Measurements from ENCODE around the gene PDE1A. TPM values are rescaled to one million over a fixed set of nuclear protein-coding genes. Genes with fewer than 3 reads are reported as not detected.

PDE1A gene
- total RNA-seq, 4 donors from 2014 or later: 13.1 to 83.1 (median 27.3) TPM

DNA sequence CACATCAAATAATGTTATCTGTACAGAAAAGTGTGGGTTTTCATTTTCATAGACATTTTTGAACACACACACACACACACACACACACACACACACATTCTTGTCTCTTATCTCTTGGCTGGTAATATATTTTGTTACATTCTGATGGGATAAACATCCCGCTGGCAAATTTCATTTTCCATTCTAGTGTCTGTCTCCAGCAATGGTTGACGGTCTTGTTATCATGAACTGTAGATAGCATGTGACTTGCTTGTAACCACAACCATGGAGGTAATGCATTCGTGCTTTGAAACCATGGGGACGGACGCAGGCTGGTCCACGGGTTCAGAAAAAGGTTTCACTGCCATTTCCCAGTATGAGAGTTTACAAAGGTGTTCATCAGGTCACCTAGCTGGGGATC, 284.8 kb downstream of the PDE1A start:
- TF ChIP-seq, protein P1, sequence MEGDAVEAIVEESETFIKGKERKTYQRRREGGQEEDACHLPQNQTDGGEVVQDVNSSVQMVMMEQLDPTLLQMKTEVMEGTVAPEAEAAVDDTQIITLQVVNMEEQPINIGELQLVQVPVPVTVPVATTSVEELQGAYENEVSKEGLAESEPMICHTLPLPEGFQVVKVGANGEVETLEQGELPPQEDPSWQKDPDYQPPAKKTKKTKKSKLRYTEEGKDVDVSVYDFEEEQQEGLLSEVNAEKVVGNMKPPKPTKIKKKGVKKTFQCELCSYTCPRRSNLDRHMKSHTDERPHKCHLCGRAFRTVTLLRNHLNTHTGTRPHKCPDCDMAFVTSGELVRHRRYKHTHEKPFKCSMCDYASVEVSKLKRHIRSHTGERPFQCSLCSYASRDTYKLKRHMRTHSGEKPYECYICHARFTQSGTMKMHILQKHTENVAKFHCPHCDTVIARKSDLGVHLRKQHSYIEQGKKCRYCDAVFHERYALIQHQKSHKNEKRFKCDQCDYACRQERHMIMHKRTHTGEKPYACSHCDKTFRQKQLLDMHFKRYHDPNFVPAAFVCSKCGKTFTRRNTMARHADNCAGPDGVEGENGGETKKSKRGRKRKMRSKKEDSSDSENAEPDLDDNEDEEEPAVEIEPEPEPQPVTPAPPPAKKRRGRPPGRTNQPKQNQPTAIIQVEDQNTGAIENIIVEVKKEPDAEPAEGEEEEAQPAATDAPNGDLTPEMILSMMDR (IDR thresholded peaks at IDR 0.05): no peak
- TF ChIP-seq POLR2A (IDR thresholded peaks at IDR 0.05): no peak
- DNase-seq: no peak
- Histone ChIP-seq H3K4me3 (no peak overlapping the region), H3K27me3 (no peaks in the 10 kb centered on the region), H3K9me3 (no peaks in the 10 kb centered on the region), H3K4me1 (no peaks in the 10 kb centered on the region), H3K27ac (no peak overlapping the region), H3K36me3 (no peaks in the 10 kb centered on the region)
- intact Hi-C loops (cut with DNase I; ENCODE audit: low total_unique reads): no loop called here

DNA sequence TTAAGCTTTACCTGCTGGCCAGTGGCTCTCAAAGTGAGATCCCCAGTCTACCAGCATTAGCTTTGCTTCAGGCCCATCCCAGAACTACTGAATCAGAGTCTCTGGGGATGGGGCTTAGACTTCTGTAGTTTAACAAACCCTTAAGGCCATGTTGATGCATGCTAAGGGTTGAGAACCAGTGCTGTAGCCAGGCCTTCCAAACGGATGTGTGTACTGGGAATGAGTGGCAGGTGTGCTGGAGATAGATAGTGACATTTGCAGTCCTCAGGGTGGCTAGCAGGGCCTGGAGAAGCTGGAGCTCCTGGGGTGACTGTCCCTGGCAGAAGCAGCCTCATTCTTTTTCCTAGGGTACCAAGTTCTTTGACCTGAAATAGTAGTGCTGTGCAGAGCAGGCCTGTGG, 292.6 kb downstream of the PDE1A start:
- intact Hi-C loops (cut with DNase I; ENCODE audit: low total_unique reads): no loop called here

DNA sequence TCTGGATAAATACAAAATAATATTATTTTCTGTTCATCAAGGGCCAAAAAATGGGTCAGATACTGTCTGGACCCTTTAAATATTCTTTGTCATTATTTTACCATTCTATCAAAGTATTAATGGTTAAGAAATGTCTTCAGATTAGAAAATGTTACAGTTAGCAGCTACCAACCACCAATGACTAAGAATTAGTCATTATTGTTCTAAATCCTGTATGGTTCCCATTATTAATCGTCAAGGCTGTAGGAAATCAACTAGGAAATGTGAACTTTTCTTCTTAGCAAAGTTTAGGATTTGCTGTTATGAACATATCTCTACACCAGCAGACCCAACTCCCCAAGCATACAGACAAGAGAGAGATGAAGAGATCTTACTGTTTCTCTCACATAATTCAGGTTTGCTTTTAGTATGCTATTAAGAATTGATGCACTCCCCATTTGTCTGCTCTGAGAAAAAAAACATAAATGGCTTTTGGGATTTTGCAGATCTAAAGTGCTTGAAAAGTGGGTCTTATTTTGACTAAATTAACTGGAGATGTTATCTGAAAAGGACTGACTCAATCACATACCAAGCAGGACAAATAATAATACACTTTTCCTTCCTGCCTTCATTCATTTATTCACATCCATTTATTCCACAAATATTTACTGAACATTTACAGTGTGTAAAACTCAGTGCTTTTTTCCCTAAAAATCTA, 293.5 kb downstream of the PDE1A start:
- H3K36me3 ChIP-seq: no peaks in the 10 kb centered on the region
- H3K9me3 ChIP-seq: no peaks in the 10 kb centered on the region
- no peak for DNase-seq
- H3K4me1 ChIP-seq: no peaks in the 10 kb centered on the region
- no peak for TF ChIP-seq POLR2A (IDR thresholded peaks at IDR 0.05)
- TF ChIP-seq, protein P1 (IDR thresholded peaks at IDR 0.05): no peak
- H3K27ac ChIP-seq: no peak overlapping the region
- H3K27me3 ChIP-seq: no peaks in the 10 kb centered on the region
- intact Hi-C loops (cut with DNase I; ENCODE audit: low total_unique reads): no loop called here
- no peak overlapping the region for H3K4me3 ChIP-seq

More for the DNA sequence above, 292.6 kb downstream of the PDE1A start:
- DNase-seq: no peak
- Histone ChIP-seq H3K9me3 (no peaks in the 10 kb centered on the region), H3K27ac (no peak overlapping the region), H3K4me3 (no peak overlapping the region), H3K27me3 (no peaks in the 10 kb centered on the region), H3K36me3 (no peaks in the 10 kb centered on the region), H3K4me1 (no peaks in the 10 kb centered on the region)
- TF ChIP-seq POLR2A (IDR thresholded peaks at IDR 0.05): no peak
- TF ChIP-seq, protein P1 (IDR thresholded peaks at IDR 0.05): no peak

DNA sequence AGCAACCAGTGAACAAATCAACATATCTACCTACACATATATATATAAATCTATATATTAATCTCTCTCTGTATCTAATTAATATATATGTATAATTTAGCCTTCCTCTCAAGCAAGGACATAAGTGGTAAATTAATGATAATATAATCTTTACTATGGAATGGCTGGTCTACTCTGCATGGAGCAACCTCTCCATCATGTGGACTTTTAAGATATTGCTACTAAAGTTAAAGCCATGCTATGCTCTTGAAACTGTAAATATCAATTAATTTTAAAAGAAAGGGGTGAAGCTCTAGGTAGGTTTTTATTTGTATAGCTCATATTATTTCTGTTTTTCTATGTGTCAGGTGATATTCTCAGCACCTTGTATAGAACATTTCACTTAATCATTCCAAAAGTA, 294.2 kb downstream of the PDE1A start:
- intact Hi-C loops (cut with DNase I; ENCODE audit: low total_unique reads): no loop called here
- no peak for DNase-seq
- Histone ChIP-seq H3K4me3 (no peak overlapping the region), H3K36me3 (no peaks in the 10 kb centered on the region), H3K27ac (no peak overlapping the region), H3K9me3 (no peaks in the 10 kb centered on the region), H3K27me3 (no peaks in the 10 kb centered on the region), H3K4me1 (no peaks in the 10 kb centered on the region)
- TF ChIP-seq, protein P1 (IDR thresholded peaks at IDR 0.05): no peak
- no peak for TF ChIP-seq POLR2A (IDR thresholded peaks at IDR 0.05)

DNA sequence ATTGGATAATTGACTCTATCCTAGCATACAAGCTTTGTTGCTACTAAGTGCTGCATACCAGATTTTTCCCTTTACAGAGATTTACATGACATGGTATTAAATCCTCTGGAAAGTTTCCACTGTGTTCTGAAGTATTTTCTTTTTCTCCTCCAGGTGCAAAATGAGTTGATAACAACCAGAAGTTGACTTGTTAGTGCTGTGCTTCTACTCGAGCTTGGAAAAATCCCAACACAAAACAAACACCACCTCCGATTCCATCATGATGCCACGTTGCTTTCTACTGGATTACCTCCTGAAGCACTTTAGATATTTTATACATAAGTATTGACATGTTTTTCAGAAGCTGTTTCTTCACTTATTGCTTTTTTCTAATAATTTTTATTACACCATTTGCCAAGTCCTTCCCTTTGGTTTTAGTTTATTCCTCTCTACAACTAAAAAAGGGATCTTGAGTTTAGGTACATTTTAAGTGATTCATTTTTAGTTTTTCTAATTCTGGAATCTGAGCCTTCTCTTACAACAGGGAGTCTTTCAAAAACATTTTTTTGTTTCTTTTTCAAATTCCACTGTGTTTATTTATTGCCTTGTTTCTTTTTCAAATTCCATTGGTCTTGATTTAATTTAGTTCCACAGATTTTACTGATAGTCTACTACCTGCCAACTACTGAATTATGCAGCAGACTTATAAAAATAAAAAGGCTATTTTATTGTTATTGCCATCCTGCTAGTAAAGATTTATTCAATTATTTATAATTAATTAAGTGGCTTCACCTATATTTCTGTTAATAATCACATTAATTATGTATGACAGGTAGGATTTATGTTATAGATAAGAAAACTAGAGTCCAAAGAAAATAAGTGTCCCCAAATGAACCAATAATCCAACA, 297.8 kb downstream of the PDE1A start:
- no peak for DNase-seq
- TF ChIP-seq, protein P1 (IDR thresholded peaks at IDR 0.05): no peak
- no peak for TF ChIP-seq POLR2A (IDR thresholded peaks at IDR 0.05)
- intact Hi-C loops (cut with DNase I; ENCODE audit: low total_unique reads): no loop called here
- Histone ChIP-seq H3K4me3 (no peak overlapping the region), H3K9me3 (no peaks in the 10 kb centered on the region), H3K27ac (peak overlapping the region in 1 of 2 donors; percentile 30), H3K36me3 (no peaks in the 10 kb centered on the region), H3K27me3 (no peaks in the 10 kb centered on the region), H3K4me1 (no peaks in the 10 kb centered on the region)

Data from uterus (tissue), 4 donors.